Motor neuron (in vitro differentiated cells): ENCODE measurements around the gene FBXW10B. TPM values are rescaled to one million over a fixed set of nuclear protein-coding genes. Genes with fewer than 3 reads are reported as not detected.
A peak's percentile ranks its signal among the peaks of the same experiment; 100 is the strongest.
"Not testable (repeated sequence)": the region's sequence is repeated elsewhere in the genome, so short reads cannot be mapped to it uniquely, and the experiment has no call there.

ENCODE experiments used
- ATAC-seq, 8 experiments: fragments of 200-7000 bp; cut with Tn5 transposase; replicated peaks in 6 of 8; 2 replicates each; pipeline ENCODE4 v1.8.0; 2021; ENCODE audit warnings: mild to moderate bottlenecking in 8 of 8, moderate library complexity in 8 of 8
- H3K27ac ChIP-seq, 2 donors: fragments of 250-450 bp; sonication (Bioruptor Pico); 2 replicates each; pipeline ENCODE4 v1.9.0; 2021; ENCODE audit warnings: antibody characterized with exemption in 2 of 2, mild to moderate bottlenecking in 2 of 2, moderate library complexity in 1 of 2
- H3K4me1 ChIP-seq, 2 donors: fragments of 250-450 bp; sonication (Bioruptor Pico); replicated peaks in 1 of 2; 2 replicates each; pipeline ENCODE4 v1.6.1; 2021; ENCODE audit warnings: antibody characterized with exemption in 2 of 2, mild to moderate bottlenecking in 2 of 2, moderate library complexity in 1 of 2
- H3K4me3 ChIP-seq, 5 donors: fragments of 250-450 bp; sonication (Bioruptor Pico); 2 replicates each; pipeline ENCODE4 v1.9.0; 2021; ENCODE audit warnings: antibody characterized with exemption in 5 of 5, mild to moderate bottlenecking in 5 of 5, moderate library complexity in 4 of 5
- WGBS, 10 experiments: fragments of 450-650 bp; shearing (Covaris generic); methylation state at CpG; one replicate each; pipeline ENCODE4 v1.0.0; 2022; 5-methylcytosine and 5-hydroxymethylcytosine counted together
- in situ Hi-C, 9 experiments: fragments of 400-800 bp; cut with MboI; loops; one replicate each; pipeline ENCODE4 v1.15.0; 2021; ENCODE audit warnings: low sequenced_read_pairs in 9 of 9, low pct_unique_long_range_greater_than_20kb in 2 of 9; ENCODE audit not compliant: unreplicated experiment in 9 of 9
- total RNA-seq, 8 experiments: library from RNA; unstranded; fragments of 300-600 nt; gene quantifications; 2 replicates each; pipeline versions ENCODE4 v1.2.3 to v1.2.4, GENCODE V29; 2022

FBXW10B gene
- total RNA-seq, 8 experiments from 2014 or later = 0.11 to 2.6 (median 1.2) TPM; not detected in 1

DNA sequence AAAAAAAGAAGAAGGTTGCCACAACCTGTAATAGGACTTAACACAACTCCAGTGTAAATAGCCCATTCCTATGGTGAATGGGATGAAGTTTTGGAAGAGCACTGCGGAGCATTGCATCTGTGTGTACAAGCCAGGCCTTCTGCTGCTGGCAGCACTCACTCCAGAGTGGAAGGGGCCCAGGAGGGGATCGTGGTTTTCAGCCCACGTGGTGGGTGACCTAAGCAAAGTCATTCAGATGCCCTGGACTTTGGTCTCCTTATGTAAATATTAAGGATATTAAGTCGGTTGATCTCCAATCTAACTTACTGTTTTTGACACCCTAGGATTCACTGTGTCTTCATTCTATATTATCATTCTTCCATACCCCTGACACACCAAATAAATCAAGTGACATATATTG lies 2.7 kb downstream of the FBXW10B start:
- H3K4me1 ChIP-seq, H3K27ac ChIP-seq, in situ Hi-C loops, H3K4me3 ChIP-seq: not testable (repeated sequence)
- ATAC-seq = peak in 2 of 8 experiments; percentile 12 to 18
- 33% methylated on average over 3 of the region's 4 CpGs; no CpG with 5 or more reads in 9 of the 10 experiments for WGBS, 10 experiments

DNA sequence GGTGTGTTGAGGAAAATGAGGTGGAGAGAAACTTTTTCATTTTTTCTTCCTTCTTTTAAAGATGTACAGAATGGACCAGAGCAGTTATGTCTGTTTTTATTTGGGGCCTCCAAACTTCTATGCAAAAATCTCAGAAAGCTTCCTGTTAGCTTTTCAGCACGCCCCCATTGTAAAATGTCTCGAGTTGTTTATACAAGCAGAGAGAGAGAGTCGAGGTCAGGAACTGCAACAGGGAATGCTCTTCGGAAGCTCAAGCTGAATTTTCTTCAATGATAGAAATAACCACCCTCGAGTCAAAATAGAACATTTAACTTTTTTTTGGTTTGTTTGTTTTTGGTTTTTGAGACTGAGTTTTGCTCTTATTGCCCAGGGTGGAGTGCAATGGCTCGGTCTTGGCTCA lies 3.7 kb downstream of the FBXW10B start:
- ATAC-seq, in situ Hi-C loops, H3K4me1 ChIP-seq, H3K27ac ChIP-seq, H3K4me3 ChIP-seq: not testable (repeated sequence)
- no CpG with 5 or more reads among the region's 6 CpGs for WGBS, 10 experiments

DNA sequence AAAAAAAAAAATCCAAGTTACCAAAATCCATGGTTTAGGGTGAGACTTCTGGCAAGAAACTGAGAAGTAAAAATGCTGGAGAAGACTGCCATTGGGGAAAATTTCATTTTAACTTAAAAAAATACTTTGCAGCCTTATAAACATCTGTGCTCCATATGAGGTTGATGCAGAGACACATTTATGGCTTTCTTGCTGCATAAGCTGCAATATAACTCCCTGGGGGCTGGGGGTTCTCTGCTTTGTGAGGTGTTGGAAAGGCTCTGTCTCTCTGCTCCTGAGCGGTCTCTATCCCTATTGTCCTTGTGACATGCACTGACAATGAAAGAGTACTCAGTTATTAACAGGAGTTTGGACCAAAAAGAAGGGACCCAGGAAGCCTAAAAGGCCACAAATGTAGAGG lies 6.4 kb downstream of the FBXW10B start:
- in situ Hi-C loops, H3K4me1 ChIP-seq, H3K27ac ChIP-seq, H3K4me3 ChIP-seq: not testable (repeated sequence)
- WGBS, 10 experiments = 60% methylated on average over 1 of the region's 1 CpG; no CpG with 5 or more reads in 9 of the 10 experiments
- peak in 3 of 8 experiments; percentile 41 to 84 (median 54) for ATAC-seq

DNA sequence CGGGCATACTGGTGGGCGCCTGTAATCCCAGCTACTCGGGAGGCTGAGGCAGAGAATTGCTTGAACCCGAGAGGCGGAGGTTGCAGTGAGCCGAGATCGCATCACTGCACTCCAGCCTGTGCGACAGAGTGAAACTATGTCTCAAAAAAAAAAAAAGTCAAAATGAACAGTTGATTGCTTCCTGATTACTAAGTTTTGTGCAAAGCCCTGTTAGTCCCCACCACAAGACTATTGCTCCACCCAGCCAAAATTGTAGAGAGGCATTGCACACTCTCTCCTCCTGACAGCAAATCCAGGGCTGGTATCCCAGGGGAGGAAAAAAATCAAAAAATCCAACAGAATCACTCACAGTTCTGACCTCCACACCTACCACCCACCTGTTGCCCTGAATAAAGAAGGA lies 26.5 kb downstream of the FBXW10B start:
- H3K4me3 ChIP-seq, ATAC-seq, H3K4me1 ChIP-seq, H3K27ac ChIP-seq, in situ Hi-C loops: not testable (repeated sequence)
- WGBS, 10 experiments = 93% methylated on average over 3 of the region's 8 CpGs; no CpG with 5 or more reads in 9 of the 10 experiments

DNA sequence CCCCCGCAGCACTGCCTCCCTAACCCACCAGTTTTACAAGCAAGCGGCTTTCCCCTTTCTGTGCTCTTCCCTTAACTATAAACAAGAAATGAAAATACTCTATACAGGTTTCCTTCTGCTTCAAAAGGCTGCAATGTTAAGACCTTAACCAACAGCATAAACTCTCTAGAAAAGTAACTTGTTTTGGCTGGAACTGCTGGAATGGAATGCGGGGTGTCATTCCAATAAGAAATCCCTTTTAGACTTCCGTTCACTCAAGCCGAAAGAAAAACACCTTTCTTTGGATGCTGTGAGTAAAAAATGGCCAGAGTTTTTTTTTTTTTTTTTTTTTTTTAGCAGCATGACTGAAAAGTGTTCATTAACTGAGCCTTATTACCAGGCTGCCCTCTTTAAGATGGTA lies 27.5 kb downstream of the FBXW10B start:
- ATAC-seq, in situ Hi-C loops, H3K4me1 ChIP-seq, H3K4me3 ChIP-seq, H3K27ac ChIP-seq: not testable (repeated sequence)
- WGBS, 10 experiments = 20 to 86% (median 80%) methylated on average over 2 to 4 of the region's 5 CpGs; no CpG with 5 or more reads in 4 of the 10 experiments

DNA sequence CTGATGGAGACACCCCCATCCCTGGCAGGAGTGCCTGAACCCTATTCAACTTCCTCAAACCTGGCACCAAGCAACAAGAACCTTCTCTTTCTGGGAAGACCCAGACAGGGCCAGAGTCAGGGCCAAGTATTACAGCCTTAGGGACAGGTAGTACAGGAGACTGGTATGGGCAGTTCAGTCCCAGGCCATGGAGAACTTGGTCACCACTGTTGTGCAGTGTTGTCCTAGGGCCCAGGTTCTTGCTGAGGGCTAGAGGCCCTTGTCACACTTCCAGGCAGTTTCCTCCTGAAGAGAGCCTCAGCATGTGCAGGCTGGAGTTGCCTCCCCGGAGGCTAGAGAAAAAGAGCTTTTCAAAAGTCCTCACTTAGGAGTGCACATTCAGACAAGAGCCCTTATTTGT lies 28.7 kb downstream of the FBXW10B start:
- H3K4me1 ChIP-seq, in situ Hi-C loops, ATAC-seq, H3K27ac ChIP-seq, H3K4me3 ChIP-seq: not testable (repeated sequence)
- WGBS, 10 experiments = no CpG with 5 or more reads among the region's 1 CpG

DNA sequence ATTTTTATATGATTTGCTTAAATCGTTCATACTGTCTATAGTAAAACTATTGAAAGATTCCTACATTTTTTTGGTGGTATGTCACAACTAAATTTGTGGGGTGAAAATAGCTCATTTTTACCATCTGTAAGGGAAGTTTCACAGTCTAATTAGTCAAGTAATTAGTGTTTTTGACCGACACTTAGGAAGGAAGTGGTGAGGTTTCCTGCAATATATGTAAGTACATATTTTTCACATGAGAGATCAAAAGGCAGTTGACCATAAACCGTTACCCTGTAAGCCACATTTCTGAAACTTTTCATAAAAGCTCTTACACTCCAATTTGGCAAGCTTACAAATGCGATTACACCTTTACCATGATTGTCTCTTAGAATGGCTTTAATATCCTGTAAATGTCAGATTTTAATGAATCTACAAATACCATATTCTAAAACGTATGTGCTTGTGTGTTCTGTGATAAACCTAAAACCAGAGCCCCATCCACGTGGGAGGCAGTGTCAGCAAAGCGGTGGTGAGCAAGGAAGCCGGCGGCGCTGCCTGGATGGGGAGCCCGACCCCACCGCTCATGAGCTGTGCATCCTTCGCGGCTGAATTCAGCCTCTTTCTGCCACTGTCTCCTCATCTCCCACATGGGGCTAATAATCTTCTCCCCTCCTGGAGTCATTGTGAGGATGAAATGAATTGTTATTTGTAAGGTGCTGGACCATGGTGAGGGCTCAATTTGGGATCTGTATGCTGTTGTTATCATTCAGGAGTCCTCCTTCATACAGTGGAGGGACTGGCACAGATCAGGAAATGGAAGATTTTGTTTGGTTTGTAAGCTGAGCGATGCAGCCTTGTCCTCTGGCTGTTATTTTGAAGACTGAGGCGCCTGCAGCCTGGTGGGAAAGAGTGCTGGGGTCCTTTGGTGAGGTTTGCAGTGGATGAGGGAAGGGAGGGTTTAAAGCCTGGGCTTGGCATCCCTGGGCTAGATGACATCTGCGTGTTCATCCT lies 29.7 kb downstream of the FBXW10B start:
- H3K4me1 ChIP-seq, H3K4me3 ChIP-seq, ATAC-seq, in situ Hi-C loops, H3K27ac ChIP-seq: not testable (repeated sequence)
- 60 to 92% (median 80%) methylated on average over 1 to 7 of the region's 17 CpGs; no CpG with 5 or more reads in 7 of the 10 experiments for WGBS, 10 experiments

DNA sequence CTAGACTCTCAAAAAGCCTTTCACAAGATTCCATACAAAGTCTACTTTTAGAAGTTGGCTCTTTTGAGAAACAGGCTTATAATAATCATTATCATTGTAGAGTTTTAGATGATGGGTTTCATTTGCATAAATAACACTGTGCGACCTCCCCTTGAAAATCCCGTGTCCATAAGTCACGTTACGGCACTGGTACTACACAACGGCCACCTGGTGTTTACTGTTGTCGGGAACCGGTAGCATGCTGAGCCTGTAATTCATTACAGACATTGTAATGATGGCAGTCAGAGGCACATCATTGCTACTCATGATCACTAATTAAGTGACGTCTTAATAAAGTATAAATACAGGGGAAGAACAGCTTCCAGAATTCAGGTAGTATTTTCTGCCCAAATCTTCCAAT lies 31.5 kb downstream of the FBXW10B start:
- ATAC-seq, H3K4me3 ChIP-seq, H3K4me1 ChIP-seq, in situ Hi-C loops, H3K27ac ChIP-seq: not testable (repeated sequence)
- 68 to 100% (median 93%) methylated on average over 2 to 7 of the region's 8 CpGs; no CpG with 5 or more reads in 3 of the 10 experiments for WGBS, 10 experiments

DNA sequence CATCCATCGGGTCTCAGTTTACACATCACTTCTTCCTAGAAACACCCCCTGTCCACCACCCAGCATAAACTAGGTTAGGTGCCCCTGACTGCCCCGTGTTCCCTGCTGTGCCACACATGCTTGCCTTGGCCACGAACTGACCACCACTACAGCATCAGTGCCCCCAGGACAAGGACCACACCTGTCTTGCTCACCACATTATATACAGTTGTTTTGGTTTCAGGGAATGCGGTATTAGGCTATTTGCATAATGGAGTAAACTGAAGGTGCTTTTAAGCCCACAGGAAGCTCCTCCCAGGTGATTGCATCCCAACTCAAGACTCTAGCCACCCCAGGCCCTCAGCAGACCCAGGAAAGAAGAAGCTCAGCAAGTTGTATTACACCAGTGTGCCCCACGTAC lies 36.2 kb downstream of the FBXW10B start:
- ATAC-seq = peak in 2 of 8 experiments; percentile 46 to 74
- H3K27ac ChIP-seq, H3K4me1 ChIP-seq, in situ Hi-C loops, H3K4me3 ChIP-seq: not testable (repeated sequence)
- WGBS, 10 experiments = 40% methylated on average over 1 of the region's 5 CpGs; no CpG with 5 or more reads in 9 of the 10 experiments

DNA sequence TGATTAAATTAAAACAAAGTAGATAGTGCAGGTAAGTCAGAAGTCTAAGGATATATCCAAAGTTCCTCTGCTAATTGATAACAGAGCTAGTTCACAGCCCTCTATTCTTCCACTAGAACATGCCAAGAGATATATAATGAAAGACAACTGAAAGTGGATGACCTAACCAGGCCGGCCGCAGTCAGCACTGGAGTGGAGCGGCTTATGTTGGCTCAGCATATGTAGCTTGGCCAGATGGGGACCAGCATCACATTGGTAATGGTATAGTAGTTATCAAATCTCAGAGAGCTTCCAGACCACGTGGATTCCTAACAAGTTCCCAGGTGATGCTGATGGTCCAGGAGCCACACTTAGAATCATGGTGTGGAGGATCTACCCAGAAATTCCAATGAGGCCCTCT lies 38.0 kb downstream of the FBXW10B start:
- ATAC-seq, H3K27ac ChIP-seq, H3K4me3 ChIP-seq, H3K4me1 ChIP-seq, in situ Hi-C loops: not testable (repeated sequence)
- WGBS, 10 experiments = no CpG with 5 or more reads among the region's 4 CpGs

DNA sequence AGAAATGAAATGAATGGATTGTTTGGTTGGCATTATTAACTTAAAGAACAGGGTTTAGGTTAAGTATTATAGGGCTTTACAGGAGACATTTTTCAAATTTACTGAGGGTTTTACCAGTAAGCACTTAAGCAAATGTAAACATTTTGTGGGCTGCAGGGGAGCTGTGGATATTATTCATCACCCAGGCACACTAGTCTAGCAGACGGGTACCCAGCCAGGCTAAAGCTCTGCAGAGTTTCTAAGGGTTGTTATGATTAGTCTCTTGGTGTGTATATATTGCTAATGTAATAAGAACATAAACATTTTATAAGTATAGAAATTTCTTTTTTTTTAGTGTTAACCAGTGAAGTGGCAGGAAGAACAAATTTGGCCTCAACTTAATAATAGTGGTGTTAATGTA lies 42.7 kb downstream of the FBXW10B start:
- H3K4me3 ChIP-seq, H3K27ac ChIP-seq, ATAC-seq, in situ Hi-C loops, H3K4me1 ChIP-seq: not testable (repeated sequence)
- no CpG with 5 or more reads among the region's 1 CpG for WGBS, 10 experiments

DNA sequence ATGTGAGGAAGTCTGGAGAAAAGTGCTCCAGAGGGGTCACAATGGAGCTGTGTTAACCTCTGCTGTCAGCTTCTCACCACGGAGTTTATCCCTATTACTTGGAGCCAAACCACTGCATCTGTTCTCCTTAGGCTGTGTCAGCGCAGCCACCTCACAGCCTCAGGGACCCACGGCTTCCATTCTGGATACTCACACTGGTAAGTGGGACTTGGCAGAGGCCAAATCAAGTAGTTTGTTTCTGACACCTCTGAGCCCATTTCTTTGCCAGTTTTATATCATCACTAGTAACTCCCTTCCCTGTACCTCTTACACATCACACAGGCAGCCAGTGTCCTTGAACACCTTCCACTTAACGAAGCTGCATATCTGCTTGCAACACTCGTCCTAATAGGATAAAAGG lies 44.8 kb downstream of the FBXW10B start:
- in situ Hi-C loops, ATAC-seq, H3K4me1 ChIP-seq, H3K4me3 ChIP-seq, H3K27ac ChIP-seq: not testable (repeated sequence)
- WGBS, 10 experiments = no CpG with 5 or more reads among the region's 5 CpGs

DNA sequence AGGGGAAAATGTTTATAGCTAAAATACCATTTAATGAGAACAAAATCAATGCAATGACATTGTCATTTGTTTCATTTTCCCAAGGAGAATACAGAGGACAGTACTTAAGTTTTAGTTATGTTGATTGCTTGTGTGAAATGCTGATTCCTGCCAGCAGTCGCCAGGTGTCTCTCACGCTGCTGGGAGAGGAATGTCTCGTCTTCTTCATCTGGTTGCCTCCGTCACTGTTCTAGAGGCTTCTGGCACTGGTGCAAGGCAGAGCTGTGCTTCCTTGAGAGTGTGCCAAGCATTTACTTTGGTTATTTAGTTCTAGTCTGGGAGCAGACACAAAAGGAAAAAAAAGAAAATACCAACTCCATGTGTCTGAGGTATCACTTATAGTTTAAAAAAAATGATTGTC lies 45.6 kb downstream of the FBXW10B start:
- in situ Hi-C loops, H3K27ac ChIP-seq, H3K4me1 ChIP-seq, H3K4me3 ChIP-seq: not testable (repeated sequence)
- peak in 3 of 8 experiments; percentile 29 to 73 (median 49) for ATAC-seq
- no CpG with 5 or more reads among the region's 4 CpGs for WGBS, 10 experiments
